ENCODE results near the gene PEX10. TPM values are rescaled to one million over a fixed set of nuclear protein-coding genes. Genes with fewer than 3 reads are reported as not detected.

Gene PEX10
- 44.3 and 47.3 TPM in 2 replicates for total RNA-seq (2014; rRNA removed; shearing (Covaris generic))

DNA sequence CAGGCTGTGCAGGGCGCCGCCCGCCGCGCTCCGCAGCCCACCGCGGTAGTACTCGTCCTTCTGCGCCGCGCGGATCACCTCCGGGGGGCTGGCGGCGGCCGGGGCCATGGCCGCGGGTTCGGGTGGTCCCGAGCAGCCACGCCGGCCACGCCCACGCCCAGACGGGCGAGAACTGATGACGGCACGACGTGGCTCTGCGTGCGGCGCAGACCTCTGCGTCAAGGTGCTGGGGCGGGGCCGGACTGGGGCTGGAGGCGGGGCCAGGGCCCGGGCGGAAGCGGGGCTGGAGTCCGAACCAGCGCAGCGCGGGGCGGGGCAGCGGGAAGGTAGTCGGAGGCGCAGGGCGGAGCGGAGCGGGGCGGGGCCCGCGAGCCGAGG is at the start of gene PEX10:
Gene PEX10 (minus strand): TSS at position 170 of the 378 bp plus-strand sequence. CDS start 62 bp downstream, at position 108.

DNA sequence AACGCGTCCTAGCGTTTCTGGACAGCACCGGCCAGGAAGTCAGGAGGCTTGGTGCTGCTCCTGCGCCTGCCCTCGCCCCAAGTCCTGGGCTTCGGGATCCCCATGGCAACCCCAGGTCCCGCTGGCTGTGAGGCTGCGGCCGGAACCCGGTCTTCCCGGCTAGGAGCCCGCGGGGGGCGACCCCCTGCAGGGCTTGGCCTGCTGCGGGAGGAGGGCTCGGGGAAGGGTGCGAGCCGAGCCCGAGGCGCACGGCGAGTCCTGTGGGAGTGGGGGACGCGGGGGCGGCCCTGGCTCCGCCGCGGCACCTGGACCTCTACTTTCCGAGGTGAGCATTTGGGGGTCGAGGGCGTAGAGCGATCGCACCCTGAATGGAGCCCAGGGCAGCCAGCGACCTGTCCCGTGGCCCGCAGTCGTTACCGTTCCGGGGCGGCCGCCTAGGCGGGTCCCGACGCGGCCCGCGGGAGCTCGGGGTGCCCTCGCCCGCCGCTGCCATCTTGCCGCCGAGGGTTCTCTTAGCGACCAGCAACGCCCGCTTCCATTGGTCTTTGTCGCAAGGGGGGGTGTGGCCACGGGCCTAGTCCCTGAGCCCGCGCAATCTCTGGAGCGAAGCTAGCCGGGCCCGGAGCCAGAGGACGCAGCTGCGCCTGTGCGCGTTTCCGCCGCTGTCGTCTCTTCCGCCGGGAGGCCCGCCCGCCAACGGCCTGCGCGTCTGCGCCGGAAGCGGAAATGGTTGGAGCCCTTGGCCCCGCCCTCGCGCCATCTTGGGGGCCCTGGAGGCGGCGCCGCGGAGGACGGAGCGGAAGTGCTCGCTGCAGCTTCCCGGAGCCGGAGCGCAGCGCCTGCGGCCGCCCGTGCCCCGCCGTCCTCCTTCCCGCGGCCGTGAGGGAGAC is 21.1 kb downstream of the PEX10 start, which contains the start of the genes MORN1 and RER1:
Gene MORN1 (minus strand): TSS at position 514 of the 890 bp plus-strand sequence. CDS start 21 bp downstream, at position 493.
Gene RER1 (plus strand): TSS at position 801 of the 890 bp plus-strand sequence. CDS start 3,950 bp downstream, outside the sequence.

Other genes with a start within 250 kb of the PEX10 start
- gene FAAP20, start 217.8 kb downstream of the PEX10 start, total RNA-seq (2014; rRNA removed; shearing (Covaris generic)): 60.8 and 62.5 TPM in 2 replicates
- gene SKI, start 184.2 kb downstream of the PEX10 start, total RNA-seq (2014; rRNA removed; shearing (Covaris generic)): 16.0 and 16.4 TPM in 2 replicates
- 34.2 and 34.3 TPM in 2 replicates for gene MORN1, start 21.0 kb downstream of the PEX10 start, total RNA-seq (2014; rRNA removed; shearing (Covaris generic))
- 87.6 and 97.9 TPM in 2 replicates for gene RER1, start 20.7 kb downstream of the PEX10 start, total RNA-seq (2014; rRNA removed; shearing (Covaris generic))
- gene PLCH2, start 63.7 kb upstream of the PEX10 start, total RNA-seq (2014; rRNA removed; shearing (Covaris generic)): not detected in 2 replicates
- gene PANK4, start 114.0 kb upstream of the PEX10 start, total RNA-seq (2014; rRNA removed; shearing (Covaris generic)): 29.5 and 31.4 TPM in 2 replicates
- not detected in 2 replicates for gene HES5, start 117.7 kb upstream of the PEX10 start, total RNA-seq (2014; rRNA removed; shearing (Covaris generic))
- 8.8 and 9.9 TPM in 2 replicates for gene TNFRSF14, start 143.8 kb upstream of the PEX10 start, total RNA-seq (2014; rRNA removed; shearing (Covaris generic))
- 12.0 and 18.4 TPM in 2 replicates for gene PRXL2B, start 174.2 kb upstream of the PEX10 start, total RNA-seq (2014; rRNA removed; shearing (Covaris generic))
- gene MMEL1, start 220.5 kb upstream of the PEX10 start, total RNA-seq (2014; rRNA removed; shearing (Covaris generic)): not detected in 2 replicates